Measurements from ENCODE around the gene G3BP1. TPM values are rescaled to one million over a fixed set of nuclear protein-coding genes. Genes with fewer than 3 reads are reported as not detected.

The G3BP1 gene
- total and polyA plus RNA-seq, 2 of the 13 experiments (the other 11 are each of a cell fraction or from before 2014, with no cell fraction given): 36.7 to 320 TPM

- peak; percentile 63; the same call in 1 of the 2 replicates for TF ChIP-seq ZNF264 (CRISPR knock-in tag; IDR thresholded peaks at IDR 0.05)
- no peak for TF ChIP-seq TRAFD1 (CRISPR knock-in tag; IDR thresholded peaks at IDR 0.05; ENCODE audit: borderline replicate concordance)
- TF ChIP-seq, protein P1, sequence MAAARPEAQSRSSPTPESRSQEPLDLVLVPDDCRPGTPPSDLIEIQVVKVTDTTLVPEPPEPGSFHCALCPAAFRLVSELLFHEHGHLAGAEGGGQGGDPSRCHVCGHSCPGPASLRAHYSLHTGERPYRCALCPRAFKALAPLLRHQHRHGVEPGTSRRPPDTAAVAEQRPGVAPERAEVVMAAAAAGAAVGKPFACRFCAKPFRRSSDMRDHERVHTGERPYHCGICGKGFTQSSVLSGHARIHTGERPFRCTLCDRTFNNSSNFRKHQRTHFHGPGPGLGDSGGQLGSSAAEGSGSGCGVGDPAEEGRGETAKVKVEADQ (CRISPR knock-in tag; IDR thresholded peaks at IDR 0.05; ENCODE audit: borderline replicate concordance): peak; percentile 46; the same call in 1 of the 2 replicates
- TF ChIP-seq CREB1 (IDR thresholded peaks at IDR 0.05): no peak
- peak; percentile 50 for TF ChIP-seq CREB1 (CRISPR knock-in tag; IDR thresholded peaks at IDR 0.05)
- TF ChIP-seq ZNF205 (CRISPR knock-in tag; IDR thresholded peaks at IDR 0.05): 0 out of 2 replicates have a peak, but pooled peaks have one; percentile 29
- no peak for TF ChIP-seq ZNF883 (CRISPR knock-in tag; IDR thresholded peaks at IDR 0.05; ENCODE audit: not compliant biosample characterization)
- peak; percentile 61; the same call in 1 of the 2 replicates for TF ChIP-seq ZBTB7B (CRISPR knock-in tag; IDR thresholded peaks at IDR 0.05)
- TF ChIP-seq FOXP1 (IDR thresholded peaks at IDR 0.05): no peak
- TF ChIP-seq FOXP1 (CRISPR knock-in tag; IDR thresholded peaks at IDR 0.05): peak; percentile 75
- TF ChIP-seq STAG1 (CRISPR knock-in tag; IDR thresholded peaks at IDR 0.05): no peak
- peak in 1 of 2 experiments; percentile 24; a peak in 1 of 4 replicates for TF ChIP-seq ATF4 (CRISPR knock-in tag; IDR thresholded peaks at IDR 0.05)
- TF ChIP-seq, protein P2, sequence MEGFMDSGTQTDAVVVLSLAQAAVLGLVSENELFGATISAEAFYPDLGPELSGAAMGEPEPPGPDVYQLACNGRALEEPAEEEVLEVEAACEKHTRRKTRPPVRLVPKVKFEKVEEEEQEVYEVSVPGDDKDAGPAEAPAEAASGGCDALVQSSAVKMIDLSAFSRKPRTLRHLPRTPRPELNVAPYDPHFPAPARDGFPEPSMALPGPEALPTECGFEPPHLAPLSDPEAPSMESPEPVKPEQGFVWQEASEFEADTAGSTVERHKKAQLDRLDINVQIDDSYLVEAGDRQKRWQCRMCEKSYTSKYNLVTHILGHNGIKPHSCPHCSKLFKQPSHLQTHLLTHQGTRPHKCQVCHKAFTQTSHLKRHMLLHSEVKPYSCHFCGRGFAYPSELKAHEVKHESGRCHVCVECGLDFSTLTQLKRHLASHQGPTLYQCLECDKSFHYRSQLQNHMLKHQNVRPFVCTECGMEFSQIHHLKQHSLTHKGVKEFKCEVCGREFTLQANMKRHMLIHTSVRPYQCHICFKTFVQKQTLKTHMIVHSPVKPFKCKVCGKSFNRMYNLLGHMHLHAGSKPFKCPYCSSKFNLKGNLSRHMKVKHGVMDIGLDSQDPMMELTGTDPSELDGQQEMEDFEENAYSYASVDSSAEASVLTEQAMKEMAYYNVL (CRISPR knock-in tag; IDR thresholded peaks at IDR 0.05; ENCODE audit: borderline replicate concordance): peak; percentile 61; the same call in 1 of the 2 replicates
- TF ChIP-seq, protein P3, sequence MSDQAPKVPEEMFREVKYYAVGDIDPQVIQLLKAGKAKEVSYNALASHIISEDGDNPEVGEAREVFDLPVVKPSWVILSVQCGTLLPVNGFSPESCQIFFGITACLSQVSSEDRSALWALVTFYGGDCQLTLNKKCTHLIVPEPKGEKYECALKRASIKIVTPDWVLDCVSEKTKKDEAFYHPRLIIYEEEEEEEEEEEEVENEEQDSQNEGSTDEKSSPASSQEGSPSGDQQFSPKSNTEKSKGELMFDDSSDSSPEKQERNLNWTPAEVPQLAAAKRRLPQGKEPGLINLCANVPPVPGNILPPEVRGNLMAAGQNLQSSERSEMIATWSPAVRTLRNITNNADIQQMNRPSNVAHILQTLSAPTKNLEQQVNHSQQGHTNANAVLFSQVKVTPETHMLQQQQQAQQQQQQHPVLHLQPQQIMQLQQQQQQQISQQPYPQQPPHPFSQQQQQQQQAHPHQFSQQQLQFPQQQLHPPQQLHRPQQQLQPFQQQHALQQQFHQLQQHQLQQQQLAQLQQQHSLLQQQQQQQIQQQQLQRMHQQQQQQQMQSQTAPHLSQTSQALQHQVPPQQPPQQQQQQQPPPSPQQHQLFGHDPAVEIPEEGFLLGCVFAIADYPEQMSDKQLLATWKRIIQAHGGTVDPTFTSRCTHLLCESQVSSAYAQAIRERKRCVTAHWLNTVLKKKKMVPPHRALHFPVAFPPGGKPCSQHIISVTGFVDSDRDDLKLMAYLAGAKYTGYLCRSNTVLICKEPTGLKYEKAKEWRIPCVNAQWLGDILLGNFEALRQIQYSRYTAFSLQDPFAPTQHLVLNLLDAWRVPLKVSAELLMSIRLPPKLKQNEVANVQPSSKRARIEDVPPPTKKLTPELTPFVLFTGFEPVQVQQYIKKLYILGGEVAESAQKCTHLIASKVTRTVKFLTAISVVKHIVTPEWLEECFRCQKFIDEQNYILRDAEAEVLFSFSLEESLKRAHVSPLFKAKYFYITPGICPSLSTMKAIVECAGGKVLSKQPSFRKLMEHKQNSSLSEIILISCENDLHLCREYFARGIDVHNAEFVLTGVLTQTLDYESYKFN (CRISPR knock-in tag; conservative IDR thresholded peaks at IDR 0.05): peak; percentile 92
- peak; percentile 97 for TF ChIP-seq FOXA3 (CRISPR knock-in tag; IDR thresholded peaks at IDR 0.05)
- TF ChIP-seq SAP130 (CRISPR knock-in tag; IDR thresholded peaks at IDR 0.05; ENCODE audit: low read depth): peak; percentile 74
- peak; percentile 75; the same call in 1 of the 2 replicates for TF ChIP-seq ZNF3 (CRISPR knock-in tag; IDR thresholded peaks at IDR 0.05)
- TF ChIP-seq MED1 (CRISPR knock-in tag; IDR thresholded peaks at IDR 0.05): peak; percentile 65; the same call in 1 of the 2 replicates
- TF ChIP-seq NFIC (IDR thresholded peaks at IDR 0.05; ENCODE audit: low read length): peak; percentile 89
- TF ChIP-seq, protein P4, sequence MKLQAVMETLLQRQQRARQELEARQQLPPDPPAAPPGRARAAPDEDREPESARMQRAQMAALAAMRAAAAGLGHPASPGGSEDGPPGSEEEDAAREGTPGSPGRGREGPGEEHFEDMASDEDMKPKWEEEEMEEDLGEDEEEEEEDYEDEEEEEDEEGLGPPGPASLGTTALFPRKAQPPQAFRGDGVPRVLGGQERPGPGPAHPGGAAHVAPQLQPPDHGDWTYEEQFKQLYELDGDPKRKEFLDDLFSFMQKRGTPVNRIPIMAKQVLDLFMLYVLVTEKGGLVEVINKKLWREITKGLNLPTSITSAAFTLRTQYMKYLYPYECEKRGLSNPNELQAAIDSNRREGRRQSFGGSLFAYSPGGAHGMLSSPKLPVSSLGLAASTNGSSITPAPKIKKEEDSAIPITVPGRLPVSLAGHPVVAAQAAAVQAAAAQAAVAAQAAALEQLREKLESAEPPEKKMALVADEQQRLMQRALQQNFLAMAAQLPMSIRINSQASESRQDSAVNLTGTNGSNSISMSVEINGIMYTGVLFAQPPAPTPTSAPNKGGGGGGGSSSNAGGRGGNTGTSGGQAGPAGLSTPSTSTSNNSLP (IDR thresholded peaks at IDR 0.05; ENCODE audit: low read depth, low read length): 0 out of 2 replicates have a peak, but pooled peaks have one; percentile 19
- TF ChIP-seq ZNF564 (CRISPR knock-in tag; IDR thresholded peaks at IDR 0.05): no peak
Measured at GRCh38 chr5:151819830-151820229, 48.1 kb downstream of the G3BP1 start (continued).

Measured in HepG2 (cell line).